Ectodermal cell (in vitro differentiated cells): ENCODE measurements around the gene ERP44.
"Not testable (repeated sequence)": the region's sequence is repeated elsewhere in the genome, so short reads cannot be mapped to it uniquely, and the experiment has no call there.

Experiments
- H3K27ac ChIP-seq: 2 replicates; pipeline ENCODE4 v1.7.0; 2013; ENCODE audit warnings: mild to moderate bottlenecking, low read depth, low read length; ENCODE audit not compliant: insufficient read depth, poor library complexity, severe bottlenecking
- H3K27me3 ChIP-seq: 2 replicates; pipeline ENCODE4 v1.7.0; 2013; ENCODE audit warnings: mild to moderate bottlenecking, low read length; ENCODE audit not compliant: insufficient read depth, control insufficient read depth, poor library complexity, severe bottlenecking
- H3K36me3 ChIP-seq: one replicate; pipeline ENCODE4 v1.7.0; 2013; ENCODE audit warnings: low read length; ENCODE audit not compliant: control insufficient read depth, insufficient read depth
- H3K4me1 ChIP-seq: one replicate; pipeline ENCODE4 v1.7.0; 2013; ENCODE audit warnings: low read length; ENCODE audit not compliant: control insufficient read depth, insufficient read depth
- H3K4me3 ChIP-seq: 2 replicates; pipeline ENCODE4 v1.7.0; 2013; ENCODE audit warnings: low read depth, low read length, control low read depth; ENCODE audit not compliant: insufficient read depth
- H3K9me3 ChIP-seq: 2 replicates; pipeline ENCODE4 v1.7.0; 2013; ENCODE audit warnings: mild to moderate bottlenecking, low read length, moderate library complexity; ENCODE audit not compliant: control insufficient read depth
- WGBS, 2 experiments: methylation state at CpG; one replicate each; pipeline ENCODE4 v1.1.7; 2013; ENCODE audit warnings: missing lambda C conversion rate in 2 of 2; 5-methylcytosine and 5-hydroxymethylcytosine counted together

The ERP44 gene

DNA sequence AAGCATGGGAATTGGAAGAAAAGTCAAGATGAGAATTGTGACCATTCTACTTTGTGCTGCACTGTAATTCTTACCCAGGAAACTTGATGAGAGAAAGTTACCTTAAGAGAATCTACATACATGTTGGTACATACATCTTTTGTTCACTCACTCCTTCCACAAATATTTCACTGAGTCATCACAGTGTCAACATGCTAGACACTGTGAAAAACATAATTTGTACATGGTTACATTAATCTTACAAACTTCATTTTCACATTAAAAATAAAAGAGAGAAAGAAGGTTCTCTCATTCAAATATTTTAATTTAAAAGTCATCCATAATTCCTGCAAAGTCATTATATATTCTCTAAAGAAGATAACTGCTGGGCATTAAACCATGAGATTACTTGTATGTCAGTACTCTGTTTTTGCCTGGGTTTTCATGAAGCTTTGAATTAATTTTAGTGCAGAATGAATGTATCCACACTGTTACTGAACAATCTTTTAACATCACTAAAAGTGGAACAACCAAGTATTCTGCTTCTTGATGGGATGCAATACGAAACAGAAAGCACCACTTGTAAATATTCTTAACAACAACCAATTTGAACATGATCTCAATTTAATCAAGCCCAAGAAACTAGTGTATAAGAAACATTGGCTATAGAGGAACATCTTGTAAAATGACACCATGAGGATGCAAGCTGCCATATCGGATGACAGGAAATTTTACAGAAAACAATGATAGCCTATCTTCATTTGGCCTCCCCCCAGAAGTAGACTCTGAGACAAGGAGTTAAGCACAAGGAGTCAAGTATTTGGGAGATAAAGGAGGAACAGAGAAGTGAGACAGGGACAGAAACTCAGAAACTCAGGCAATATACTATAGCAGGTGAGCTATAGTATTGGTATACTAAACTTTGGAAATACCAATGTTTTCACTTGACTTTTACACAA lies 28.4 kb downstream of the ERP44 start:
- no peaks in the 10 kb centered on the region for H3K9me3 ChIP-seq
- H3K27ac ChIP-seq = no peak overlapping the region
- H3K4me3 ChIP-seq = no peak overlapping the region
- H3K4me1 ChIP-seq = no peaks in the 10 kb centered on the region
- WGBS, 2 experiments = 95 to 98% methylated on average over 2 of the region's 2 CpGs
- H3K36me3 ChIP-seq = no peaks in the 10 kb centered on the region
- H3K27me3 ChIP-seq = no peaks in the 10 kb centered on the region

DNA sequence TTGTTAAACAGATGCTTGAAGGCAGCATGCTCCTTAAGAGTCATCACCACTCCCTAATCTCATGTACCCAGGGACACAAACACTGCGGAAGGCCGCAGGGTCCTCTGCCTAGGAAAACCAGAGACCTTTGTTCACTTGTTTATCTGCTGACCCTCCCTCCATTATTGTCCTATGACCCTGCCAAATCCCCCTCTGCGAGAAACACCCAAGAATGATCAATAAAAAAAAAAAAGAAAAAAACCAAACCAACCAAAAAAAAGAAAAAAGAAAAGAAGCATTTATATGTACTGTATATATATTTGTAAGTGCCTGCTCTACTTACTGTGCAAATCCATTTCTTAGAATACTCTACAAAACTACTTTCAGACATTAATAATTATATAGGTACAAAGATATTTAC lies 29.7 kb downstream of the ERP44 start:
- not testable (repeated sequence) for H3K9me3 ChIP-seq, H3K27me3 ChIP-seq, H3K36me3 ChIP-seq, H3K27ac ChIP-seq, H3K4me1 ChIP-seq, H3K4me3 ChIP-seq
- no CpG with 5 or more reads among the region's 3 CpGs for WGBS, 2 experiments

DNA sequence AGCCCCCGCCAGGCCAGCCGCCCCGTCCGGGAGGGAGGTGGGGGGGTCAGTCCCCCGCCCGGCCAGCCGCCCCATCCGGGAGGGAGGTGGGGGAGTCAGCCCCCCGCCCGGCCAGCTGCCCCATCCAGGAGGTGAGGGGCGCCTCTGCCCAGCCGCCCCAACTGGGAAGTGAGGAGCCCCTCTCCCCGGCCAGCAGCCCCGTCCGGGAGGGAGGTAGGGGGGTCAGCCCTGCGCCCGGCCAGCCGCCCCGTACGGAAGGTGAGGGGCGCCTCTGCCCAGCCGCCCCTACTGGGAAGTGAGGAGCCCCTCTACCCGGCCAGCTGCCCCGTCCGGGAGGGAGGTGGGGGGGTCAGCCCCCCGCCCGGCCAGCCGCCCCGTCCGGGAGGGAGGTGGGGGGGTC lies 30.8 kb downstream of the ERP44 start:
- not testable (repeated sequence) for H3K27ac ChIP-seq, H3K36me3 ChIP-seq, H3K4me1 ChIP-seq, H3K27me3 ChIP-seq, H3K9me3 ChIP-seq, H3K4me3 ChIP-seq
- WGBS, 2 experiments = 93 to 96% methylated on average over 19 to 22 of the region's 30 CpGs

DNA sequence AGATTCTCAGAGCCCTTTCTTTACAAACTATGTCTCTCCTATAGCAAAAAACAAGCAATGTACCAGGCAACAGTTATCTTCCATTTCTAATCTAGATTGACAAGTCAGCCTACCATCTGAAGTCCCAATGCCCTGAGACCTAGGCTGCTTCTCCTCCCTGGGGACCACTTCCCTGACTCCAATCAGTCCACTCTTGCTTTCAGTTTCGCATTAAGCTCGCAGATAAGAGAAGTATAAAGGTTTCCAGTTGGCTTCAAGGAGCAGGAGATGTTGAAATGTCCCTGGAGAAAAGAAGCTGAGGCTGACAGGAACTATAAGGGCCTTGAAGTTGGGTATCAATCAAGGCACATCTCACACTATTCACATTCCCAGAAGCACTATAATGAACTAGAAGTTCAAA lies 32.3 kb downstream of the ERP44 start:
- Histone ChIP-seq H3K27ac (no peak overlapping the region), H3K4me3 (no peak overlapping the region), H3K9me3 (no peaks in the 10 kb centered on the region), H3K4me1 (no peaks in the 10 kb centered on the region), H3K27me3 (no peaks in the 10 kb centered on the region), H3K36me3 (no peaks in the 10 kb centered on the region)
- WGBS, 2 experiments = 100% methylated on average over 2 of the region's 2 CpGs

DNA sequence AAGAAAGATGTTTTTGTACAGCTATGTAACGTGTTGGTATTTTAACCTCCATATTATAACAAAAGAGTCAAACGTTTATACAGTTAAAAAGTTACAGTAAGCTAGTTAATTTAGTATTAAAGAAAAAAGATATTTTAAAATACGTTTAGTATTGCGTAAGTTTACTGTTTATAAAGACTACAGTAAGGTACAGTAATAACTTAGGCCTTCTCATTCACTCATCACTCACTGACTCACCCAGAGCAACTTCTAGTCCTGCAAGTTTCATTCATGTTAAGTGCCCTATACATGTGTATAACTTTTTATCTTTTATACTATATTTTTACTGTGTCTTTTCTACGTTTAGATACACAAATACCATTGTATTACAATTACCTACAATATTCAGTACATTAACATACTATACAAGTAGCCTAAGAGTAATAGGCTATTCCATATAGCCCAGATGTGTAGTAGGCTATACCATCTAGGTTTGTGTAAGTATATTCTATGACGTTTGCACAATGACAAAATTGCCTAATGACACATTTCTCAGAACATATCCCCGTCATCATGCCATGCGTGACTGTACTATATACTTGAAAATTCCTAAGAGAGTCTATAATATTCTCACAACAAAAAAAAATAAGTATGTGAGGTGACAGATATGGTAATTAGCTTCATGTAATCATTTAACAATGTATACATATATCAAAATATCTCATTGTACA lies 33.8 kb downstream of the ERP44 start:
- no peak overlapping the region for H3K27ac ChIP-seq
- H3K4me1 ChIP-seq = no peaks in the 10 kb centered on the region
- H3K9me3 ChIP-seq = no peaks in the 10 kb centered on the region
- no peaks in the 10 kb centered on the region for H3K27me3 ChIP-seq
- H3K4me3 ChIP-seq = no peak overlapping the region
- no peaks in the 10 kb centered on the region for H3K36me3 ChIP-seq
- WGBS, 2 experiments = 94% methylated on average over 2 of the region's 8 CpGs; no CpG with 5 or more reads in 1 of the 2 experiments

DNA sequence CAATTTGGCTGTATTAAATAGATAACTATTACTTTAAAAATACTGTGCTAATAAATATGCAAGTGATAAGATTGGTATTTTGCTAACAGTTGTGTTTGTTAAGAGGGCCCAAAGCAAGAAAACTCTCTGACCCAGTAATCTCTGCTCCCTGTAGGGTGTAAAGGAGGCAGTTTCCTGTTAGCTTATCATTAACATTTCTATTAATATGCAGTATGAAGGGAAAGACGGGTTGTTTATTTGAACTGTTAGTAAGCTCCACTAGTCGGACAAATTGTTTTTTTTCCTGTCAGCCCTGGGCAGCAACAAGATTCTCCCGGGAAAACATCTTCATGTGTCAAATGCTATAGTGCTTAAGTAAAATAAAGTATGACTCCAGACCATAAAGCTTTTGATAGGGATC lies 35.6 kb downstream of the ERP44 start:
- WGBS, 2 experiments = 39 to 63% methylated on average over 3 of the region's 3 CpGs
- Histone ChIP-seq H3K9me3 (no peaks in the 10 kb centered on the region), H3K4me1 (no peaks in the 10 kb centered on the region), H3K27me3 (no peaks in the 10 kb centered on the region), H3K4me3 (no peak overlapping the region), H3K27ac (no peak overlapping the region), H3K36me3 (no peaks in the 10 kb centered on the region)

DNA sequence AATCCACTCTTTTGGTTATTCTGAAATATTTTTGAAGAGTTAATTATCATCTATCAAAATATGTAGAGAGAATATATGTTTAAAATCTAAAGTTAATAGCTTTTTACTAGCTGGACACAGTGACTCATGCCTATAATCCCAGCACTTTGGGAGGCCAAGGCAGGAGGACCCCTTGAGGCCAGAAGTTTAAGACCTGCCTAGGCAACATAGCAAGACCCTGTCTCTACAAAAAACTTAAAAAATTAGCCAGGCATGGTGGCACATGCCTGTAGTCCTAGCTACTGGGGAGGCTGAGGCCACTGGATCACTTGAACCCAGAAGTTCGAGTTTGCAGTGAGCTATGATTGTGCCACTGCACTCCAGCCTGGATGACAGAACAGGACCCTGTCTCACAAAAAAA lies 36.1 kb downstream of the ERP44 start:
- not testable (repeated sequence) for H3K36me3 ChIP-seq, H3K4me3 ChIP-seq, H3K27me3 ChIP-seq, H3K9me3 ChIP-seq, H3K4me1 ChIP-seq, H3K27ac ChIP-seq
- WGBS, 2 experiments = 73 to 83% methylated on average over 1 of the region's 1 CpG

DNA sequence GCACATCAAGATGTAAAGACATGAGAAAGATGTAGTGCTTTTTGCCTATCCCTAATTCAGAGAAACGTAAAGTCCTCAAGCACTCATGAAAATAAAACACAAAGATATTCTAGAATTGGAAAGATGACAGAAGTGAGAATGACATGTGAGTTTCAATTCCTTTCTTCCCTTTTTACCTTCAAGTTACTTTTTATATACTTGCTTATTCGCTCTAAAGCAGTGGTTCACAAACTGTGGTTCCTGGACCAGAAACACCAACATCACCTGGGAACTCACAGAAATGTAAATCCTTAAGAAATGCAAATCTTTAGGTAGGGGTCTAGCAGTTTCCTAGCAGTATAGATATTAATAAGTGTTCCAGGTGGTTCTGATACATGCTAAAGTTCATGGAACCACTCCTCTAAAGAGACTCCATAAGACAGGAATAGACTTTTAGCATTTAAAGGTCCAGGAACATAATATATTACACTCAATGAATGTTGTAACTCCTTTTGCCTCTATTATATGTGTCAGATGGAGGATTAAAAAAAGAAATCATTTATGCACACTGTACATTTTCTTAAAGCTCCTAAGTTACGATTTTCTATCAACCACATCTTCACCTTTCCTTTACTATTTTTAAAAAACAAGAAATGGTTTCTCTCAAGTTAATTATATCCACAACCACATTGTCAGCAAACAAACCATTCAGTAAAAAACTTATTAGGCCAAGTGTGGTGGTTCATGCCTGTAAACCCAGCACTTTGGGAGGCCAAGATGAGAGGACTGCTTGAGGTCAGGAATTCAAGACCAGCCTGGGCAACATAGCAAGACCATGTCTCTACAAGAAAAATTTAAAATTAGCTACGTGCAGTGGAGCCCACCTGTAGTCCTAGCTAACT lies 39.9 kb downstream of the ERP44 start:
- Histone ChIP-seq H3K4me1 (no peaks in the 10 kb centered on the region), H3K9me3 (no peaks in the 10 kb centered on the region), H3K27ac (no peak overlapping the region), H3K4me3 (no peak overlapping the region), H3K27me3 (no peaks in the 10 kb centered on the region), H3K36me3 (no peaks in the 10 kb centered on the region)
- WGBS, 2 experiments = 90 to 95% methylated on average over 4 of the region's 4 CpGs

DNA sequence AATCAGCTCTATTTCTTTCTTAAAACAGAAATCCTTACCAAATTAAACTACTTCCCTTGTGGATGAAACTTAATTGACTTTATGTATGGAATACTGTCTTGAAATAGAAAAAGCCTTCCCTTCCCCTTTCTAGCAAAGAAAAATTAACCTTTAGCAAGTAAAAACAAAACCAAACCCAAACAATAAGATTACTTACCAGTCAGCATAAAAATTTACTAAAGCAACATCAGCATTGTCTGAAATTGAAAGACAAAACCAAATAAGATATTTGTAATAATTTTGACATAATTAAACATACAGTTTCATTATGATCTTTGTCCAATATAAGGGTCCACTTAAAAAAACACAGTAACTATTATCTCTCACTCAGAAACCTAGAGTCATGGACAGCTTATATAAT lies 41.2 kb downstream of the ERP44 start:
- Histone ChIP-seq H3K9me3 (no peaks in the 10 kb centered on the region), H3K27ac (no peak overlapping the region), H3K27me3 (no peaks in the 10 kb centered on the region), H3K4me3 (no peak overlapping the region), H3K4me1 (no peaks in the 10 kb centered on the region), H3K36me3 (no peaks in the 10 kb centered on the region)

DNA sequence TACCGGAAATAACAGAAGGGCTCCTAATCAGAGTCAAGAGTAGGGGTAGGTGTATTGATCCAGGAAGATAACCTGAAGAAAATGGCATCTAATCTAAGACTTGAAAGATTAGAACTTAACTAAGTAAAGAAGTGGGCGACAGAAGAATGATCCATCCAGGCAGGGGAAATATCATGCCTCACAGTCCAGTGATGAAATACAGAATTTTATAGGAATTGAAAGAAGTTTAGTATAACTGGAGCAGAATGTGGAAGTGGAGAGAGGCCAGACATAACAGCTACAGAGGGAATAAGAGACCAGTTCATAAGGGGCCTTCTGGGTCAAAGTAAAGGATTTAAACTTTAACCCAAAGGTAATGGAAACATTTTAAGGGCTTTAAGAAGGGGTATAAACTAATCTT lies 42.2 kb downstream of the ERP44 start:
- H3K27me3 ChIP-seq = no peaks in the 10 kb centered on the region
- H3K36me3 ChIP-seq = no peaks in the 10 kb centered on the region
- no peak overlapping the region for H3K4me3 ChIP-seq
- WGBS, 2 experiments = 95 to 96% methylated on average over 2 of the region's 2 CpGs
- H3K9me3 ChIP-seq = no peaks in the 10 kb centered on the region
- H3K27ac ChIP-seq = no peak overlapping the region
- no peaks in the 10 kb centered on the region for H3K4me1 ChIP-seq
